Tibial nerve (tissue), 4 donors: ENCODE data around the gene AFF3. TPM values are rescaled to one million over a fixed set of nuclear protein-coding genes. Genes with fewer than 3 reads are reported as not detected.

Experiments
- DNase-seq, 2 donors: peaks; one replicate each; pipeline ENCODE4 v3.0.0-alpha.2; 2019; ENCODE audit warnings: low spot score in 2 of 2
- H3K27ac ChIP-seq, 4 donors: fragments of 200-600 bp; sonication (generic) in 3 of 4; one replicate each; pipeline ENCODE4 v1.5.1; 2017 to 2019; ENCODE audit warnings: mild to moderate bottlenecking in 1 of 4
- H3K27me3 ChIP-seq, 2 donors: fragments of 200-600 bp; sonication (generic) in 1 of 2; one replicate each; pipeline versions ENCODE4 v1.5.1 to v1.6.0; 2017 to 2019
- H3K36me3 ChIP-seq, 3 donors: fragments of 200-600 bp; sonication (generic); one replicate each; pipeline ENCODE4 v1.5.1; 2018 to 2019
- H3K4me1 ChIP-seq, 4 donors: fragments of 200-600 bp; sonication (generic) in 3 of 4; one replicate each; pipeline ENCODE4 v1.5.1; 2017 to 2019
- H3K4me3 ChIP-seq, 4 donors: fragments of 200-600 bp; sonication (generic) in 3 of 4; one replicate each; pipeline ENCODE4 v1.5.1; 2017 to 2019; ENCODE audit warnings: mild to moderate bottlenecking in 1 of 4, moderate library complexity in 1 of 4
- H3K9me3 ChIP-seq, 4 donors: fragments of 200-600 bp; sonication (generic) in 3 of 4; one replicate each; pipeline ENCODE4 v1.5.1; 2017 to 2019
- CTCF ChIP-seq, 5 experiments: fragments of 200-600 bp in 3 of 5; fragments of 450-650 bp in 2 of 5; sonication (generic) in 3 of 5; IDR thresholded peaks; one replicate each; pipeline ENCODE4 v1.5.1; 2016 to 2019; ENCODE audit warnings: antibody characterized with exemption in 5 of 5, mild to moderate bottlenecking in 3 of 5, moderate library complexity in 2 of 5
- EP300 ChIP-seq, 2 donors: sonication (generic); formaldehyde crosslinking; IDR thresholded peaks; one replicate each; pipeline ENCODE4 v1.6.1; 2017; ENCODE audit warnings: antibody characterized with exemption in 2 of 2, mild to moderate bottlenecking in 1 of 2
- POLR2A ChIP-seq, 2 donors: fragments of 450-650 bp; IDR thresholded peaks; one replicate each; pipeline ENCODE4 v1.6.1; 2017; ENCODE audit warnings: antibody characterized with exemption in 2 of 2, mild to moderate bottlenecking in 2 of 2, moderate library complexity in 2 of 2
- WGBS, 2 donors: methylation state at CpG; one replicate each; pipeline ENCODE4 v1.1.5; 2018; 5-methylcytosine and 5-hydroxymethylcytosine counted together
- total RNA-seq, 4 donors: library from RNA; depleted of rRNA; stranded (reverse); fragments of >200 nt; gene quantifications; one replicate each; pipeline ENCODE4 v1.1.0, GENCODE V29; 2016

Gene AFF3
- total RNA-seq, 4 donors from 2014 or later = 7.2 to 36.0 (median 21.4) TPM

- no peak for DNase-seq
- peaks cover 0 to 2% (median 0%) of the 10 kb centered on the region in 4 donors for H3K4me1 ChIP-seq
- H3K4me3 ChIP-seq = no peak overlapping the region
- H3K27ac ChIP-seq = no peak overlapping the region
- no peak for TF ChIP-seq CTCF (IDR thresholded peaks at IDR 0.05)
- TF ChIP-seq EP300 (IDR thresholded peaks at IDR 0.05) = no peak
- TF ChIP-seq POLR2A (IDR thresholded peaks at IDR 0.05) = no peak
- 91 to 92% methylated on average over 9 of the region's 9 CpGs for WGBS, 2 donors
- H3K27me3 ChIP-seq = no peaks in the 10 kb centered on the region
- H3K9me3 ChIP-seq = no peaks in the 10 kb centered on the region
- H3K36me3 ChIP-seq = no peaks in the 10 kb centered on the region
Measured at GRCh38 chr2:99961196-99961913, 181.0 kb downstream of the AFF3 start.

- DNase-seq = no peak
- Histone ChIP-seq H3K9me3 (no peaks in the 10 kb centered on the region), H3K4me3 (no peak overlapping the region), H3K27ac (no peak overlapping the region), H3K36me3 (no peaks in the 10 kb centered on the region), H3K4me1 (peaks cover 0 to 2% (median 0%) of the 10 kb centered on the region in 4 donors), H3K27me3 (no peaks in the 10 kb centered on the region)
- TF ChIP-seq POLR2A (IDR thresholded peaks at IDR 0.05) (no peak), EP300 (IDR thresholded peaks at IDR 0.05) (no peak), CTCF (IDR thresholded peaks at IDR 0.05) (no peak)
- WGBS, 2 donors = 77 to 89% methylated on average over 3 of the region's 3 CpGs
Measured at GRCh38 chr2:99960790-99961189, 181.6 kb downstream of the AFF3 start.

- H3K9me3 ChIP-seq = no peaks in the 10 kb centered on the region
- no peak overlapping the region for H3K4me3 ChIP-seq
- no peak overlapping the region for H3K27ac ChIP-seq
- DNase-seq = no peak
- H3K36me3 ChIP-seq = no peaks in the 10 kb centered on the region
- no peak for TF ChIP-seq EP300 (IDR thresholded peaks at IDR 0.05)
- TF ChIP-seq POLR2A (IDR thresholded peaks at IDR 0.05) = no peak
- no peak for TF ChIP-seq CTCF (IDR thresholded peaks at IDR 0.05)
- no peaks in the 10 kb centered on the region for H3K27me3 ChIP-seq
- H3K4me1 ChIP-seq = peaks cover 0 to 2% (median 0%) of the 10 kb centered on the region in 4 donors
- WGBS, 2 donors = 87 to 89% methylated on average over 5 of the region's 5 CpGs
Measured at GRCh38 chr2:99960291-99960690, 182.1 kb downstream of the AFF3 start.

- 67 to 74% methylated on average over 8 of the region's 8 CpGs for WGBS, 2 donors
- Histone ChIP-seq H3K4me3 (no peak overlapping the region), H3K9me3 (no peaks in the 10 kb centered on the region), H3K27me3 (no peaks in the 10 kb centered on the region), H3K27ac (no peak overlapping the region), H3K36me3 (no peaks in the 10 kb centered on the region), H3K4me1 (peaks cover 0 to 2% (median 0%) of the 10 kb centered on the region in 4 donors)
- DNase-seq = no peak
- TF ChIP-seq POLR2A (IDR thresholded peaks at IDR 0.05) (no peak), EP300 (IDR thresholded peaks at IDR 0.05) (no peak), CTCF (IDR thresholded peaks at IDR 0.05) (no peak)
Measured at GRCh38 chr2:99959261-99960014, 183.0 kb downstream of the AFF3 start.
